Stimulated activated CD8-positive, alpha-beta memory T cell treated with anti-CD3 and anti-CD28 coated beads, Interleukin-7, amount 100 ng/mL, for 24 hours (primary cell): Measurements from ENCODE around the gene STARD3NL.
"Not testable (repeated sequence)": the region's sequence is repeated elsewhere in the genome, so short reads cannot be mapped to it uniquely, and the experiment has no call there.

Experiments
- DNase-seq: peaks from one replicate; pipeline ENCODE4 v3.0.0-alpha.2; 2020; ENCODE audit warnings: low read depth

STARD3NL gene

GRCh38 chr7:38178004-38178694 lies at the start of gene STARD3NL:
Gene STARD3NL, plus strand, starts transcription at chr7:38178245. Its CDS starts 29,260 bp downstream, at chr7:38207505.
- peak; percentile 64 for DNase-seq

GRCh38 chr7:38129162-38129561 lies 48.9 kb upstream of the STARD3NL start:
- no peak for DNase-seq

DNA sequence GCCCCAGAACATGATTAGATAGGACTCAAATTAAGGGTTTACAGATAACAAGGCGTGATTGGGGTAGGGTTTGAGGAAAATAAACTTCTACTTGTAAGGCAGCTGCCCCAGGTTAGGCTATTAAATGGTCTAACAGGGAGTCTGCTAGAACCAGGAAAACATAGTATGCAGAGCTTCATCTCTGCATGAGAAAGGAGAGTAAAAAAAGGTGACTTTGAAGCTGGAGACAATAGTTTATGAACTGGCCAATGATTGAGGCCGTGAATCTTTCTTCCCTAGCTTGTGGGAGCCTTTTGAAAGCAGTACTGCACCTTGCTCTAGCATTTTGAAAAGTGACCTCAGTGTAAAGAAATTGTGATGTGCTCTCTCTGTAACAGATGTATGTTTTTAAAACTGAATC lies 48.5 kb upstream of the STARD3NL start:
- DNase-seq: no peak

- no peak for DNase-seq
Observed at GRCh38 chr7:38138171-38138570, 39.9 kb upstream of the STARD3NL start.

- no peak for DNase-seq
Observed at GRCh38 chr7:38141187-38141586, 36.9 kb upstream of the STARD3NL start.

- DNase-seq: no peak
Observed at GRCh38 chr7:38142736-38143135, 35.3 kb upstream of the STARD3NL start.

DNA sequence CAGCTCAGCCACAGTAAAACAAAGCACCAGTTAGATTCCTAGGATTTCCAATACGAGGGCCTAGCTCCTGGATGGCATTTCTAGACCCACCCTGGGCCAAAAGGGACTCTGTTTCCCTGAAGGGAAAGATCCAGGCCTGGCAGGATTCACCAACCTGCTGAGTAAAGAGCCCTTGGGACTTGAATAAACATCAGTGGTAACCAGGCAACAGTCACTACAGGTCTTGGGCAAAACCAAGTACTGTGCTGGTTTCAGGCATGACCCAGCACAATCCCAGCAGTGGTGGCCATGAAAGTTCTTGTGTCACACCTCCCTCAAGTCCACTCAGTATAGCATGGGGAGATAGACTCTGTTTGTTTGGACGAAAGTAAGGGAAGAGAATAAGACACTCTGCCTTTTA lies 31.0 kb upstream of the STARD3NL start:
- no peak for DNase-seq

DNA sequence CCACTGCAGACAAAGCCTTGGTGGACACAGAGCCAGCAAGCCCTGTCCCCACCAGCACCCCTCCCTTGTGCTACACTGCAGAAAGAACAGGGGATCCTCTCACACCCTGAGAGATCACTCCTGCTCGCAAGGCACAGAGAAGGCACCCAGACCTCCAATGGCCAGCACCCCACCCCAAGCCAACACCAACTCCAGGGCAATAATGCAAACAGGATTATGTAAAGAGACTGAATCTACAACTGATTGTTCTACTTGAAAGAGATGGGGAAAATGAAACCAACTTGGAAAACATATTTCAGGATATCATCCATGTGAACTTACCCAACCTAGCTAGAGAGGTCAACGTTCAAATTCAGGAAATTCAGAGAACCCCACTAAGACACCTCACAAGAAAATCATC lies 26.5 kb upstream of the STARD3NL start:
- DNase-seq: no peak

GRCh38 chr7:38153515-38153914 lies 24.5 kb upstream of the STARD3NL start:
- DNase-seq: no peak

DNA sequence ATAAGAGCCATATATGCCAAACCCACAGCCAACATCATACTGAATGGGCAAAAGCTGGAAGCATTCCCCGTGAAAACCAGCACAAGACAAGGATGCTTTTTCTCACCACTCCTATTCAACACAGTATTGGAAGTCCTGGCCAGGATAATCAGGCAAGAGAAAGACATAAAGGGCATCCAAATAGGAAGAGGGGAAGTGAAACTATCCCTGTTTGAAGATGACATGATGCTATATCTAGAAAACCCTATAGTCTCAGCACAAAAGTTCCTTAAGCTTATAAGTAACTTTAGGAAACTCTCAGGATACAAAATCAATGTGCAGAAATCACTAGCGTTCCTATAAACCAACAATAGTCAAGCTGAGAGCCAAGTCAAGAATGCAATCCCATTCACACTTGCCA lies 23.8 kb upstream of the STARD3NL start:
- DNase-seq: no peak

GRCh38 chr7:38160003-38160571 lies 18.0 kb upstream of the STARD3NL start:
- DNase-seq: no peak

GRCh38 chr7:38162036-38162435 lies 16.0 kb upstream of the STARD3NL start:
- DNase-seq: no peak

DNA sequence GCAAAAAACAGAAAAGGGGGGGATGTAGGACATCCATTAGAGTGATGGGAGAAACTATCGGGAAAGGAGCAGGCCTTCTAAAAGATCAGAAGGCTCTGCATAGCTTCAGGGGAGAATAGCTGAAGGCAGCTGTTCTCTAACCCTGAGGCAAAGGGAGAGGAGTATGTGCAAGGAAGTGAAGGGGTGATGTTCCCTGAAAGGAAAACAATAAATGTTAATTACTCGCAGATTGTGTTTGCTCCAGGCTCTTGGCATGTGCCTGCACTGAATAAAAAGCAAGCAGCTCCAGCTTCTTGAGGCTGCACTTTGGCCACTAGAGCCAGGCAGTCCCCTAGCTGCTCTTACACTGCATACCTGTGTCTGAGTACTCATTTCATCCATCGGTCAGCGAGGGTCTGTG lies 14.4 kb upstream of the STARD3NL start:
- no peak for DNase-seq

GRCh38 chr7:38168890-38169570 lies 9.0 kb upstream of the STARD3NL start:
- no peak for DNase-seq

DNA sequence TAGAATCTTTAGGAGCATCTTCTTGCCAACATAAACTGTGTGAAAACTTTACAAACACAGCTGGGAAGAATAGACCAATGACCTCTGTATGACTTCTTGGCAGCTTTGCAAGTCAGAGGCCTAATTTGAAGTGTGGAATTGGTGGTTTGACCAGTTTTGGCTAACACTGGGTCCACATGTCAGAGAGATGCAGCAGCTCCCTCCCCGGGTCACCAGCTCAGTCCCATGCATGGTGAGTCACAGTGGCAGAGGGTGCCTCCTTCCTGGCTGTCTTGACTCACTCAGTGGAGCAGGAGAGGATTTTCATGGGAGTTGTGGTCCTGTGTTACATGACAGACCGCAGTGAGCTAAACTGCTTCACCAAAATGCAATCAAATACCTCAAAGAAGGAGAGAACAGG lies 8.2 kb upstream of the STARD3NL start:
- no peak for DNase-seq

DNA sequence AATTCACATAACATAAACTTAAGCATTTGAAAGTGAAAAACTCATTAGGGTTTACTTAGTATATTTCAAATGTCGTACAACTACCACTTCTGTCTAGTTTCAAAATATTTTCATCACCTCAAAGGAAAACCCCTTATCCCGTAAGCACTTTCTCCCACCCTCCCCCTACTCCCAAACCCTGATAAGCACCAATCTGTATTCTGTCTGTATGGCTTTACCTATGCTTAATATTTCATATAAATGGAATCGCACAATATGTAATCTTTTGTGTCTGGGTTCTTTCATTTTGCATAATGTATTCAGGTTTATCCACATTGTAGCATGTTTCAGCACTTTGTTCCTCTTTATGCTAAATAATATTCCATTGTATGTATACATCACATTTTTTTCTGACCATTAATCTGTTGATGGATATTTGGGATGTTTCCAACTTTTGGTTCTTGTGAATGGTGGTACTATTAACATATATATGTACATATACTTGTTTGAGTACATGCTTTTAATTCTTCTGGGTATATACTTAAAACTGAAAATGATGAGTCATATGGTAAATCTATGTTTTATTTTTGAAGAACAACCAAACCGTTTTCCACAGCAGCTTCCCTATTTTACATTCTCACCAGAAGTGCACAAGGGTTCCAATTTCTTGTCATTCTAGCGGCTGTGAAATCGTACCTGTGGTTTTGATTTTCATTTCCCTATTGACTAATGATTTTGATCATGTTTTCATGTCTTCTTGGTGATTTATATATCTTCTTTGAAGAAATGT lies 6.2 kb upstream of the STARD3NL start:
- no peak for DNase-seq

DNA sequence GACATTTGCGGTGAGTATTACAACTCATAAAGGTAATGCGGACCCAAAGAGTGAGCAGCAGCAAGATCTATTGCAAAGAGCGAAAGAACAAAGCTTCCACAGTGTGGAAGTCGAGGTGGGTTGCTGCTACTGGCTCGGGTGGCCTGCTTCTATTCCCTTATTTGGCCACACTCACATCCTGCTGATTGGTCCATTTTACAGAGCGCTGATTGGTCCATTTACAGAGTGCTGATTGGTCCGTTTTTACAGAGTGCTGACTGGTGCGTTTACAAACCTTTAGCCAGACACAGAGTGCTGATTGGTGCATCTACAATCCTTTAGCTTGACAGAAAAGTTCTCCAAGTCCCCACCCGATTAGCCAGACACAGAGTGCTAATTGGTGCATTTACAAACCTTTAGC lies 2.5 kb upstream of the STARD3NL start:
- DNase-seq: not testable (repeated sequence)

DNA sequence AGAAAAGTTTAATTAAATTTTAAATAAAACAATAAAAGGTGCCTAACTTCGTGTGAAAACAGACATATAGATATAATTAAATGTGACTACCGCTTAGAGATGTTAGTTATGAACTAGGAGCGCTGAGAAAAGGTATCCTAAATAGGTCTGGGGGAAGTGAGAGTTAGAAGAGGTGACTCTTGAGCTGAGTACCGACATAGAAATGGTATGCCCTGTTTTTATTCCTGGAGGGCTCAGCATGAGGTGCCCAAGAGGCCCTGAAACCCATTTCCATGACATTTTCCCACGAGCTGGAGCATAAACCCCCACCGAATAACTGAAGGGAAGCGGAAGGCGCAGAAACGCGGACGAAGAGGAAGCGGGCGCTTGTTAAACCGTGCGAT lies 433 bp upstream of the STARD3NL start:
- DNase-seq: no peak

DNA sequence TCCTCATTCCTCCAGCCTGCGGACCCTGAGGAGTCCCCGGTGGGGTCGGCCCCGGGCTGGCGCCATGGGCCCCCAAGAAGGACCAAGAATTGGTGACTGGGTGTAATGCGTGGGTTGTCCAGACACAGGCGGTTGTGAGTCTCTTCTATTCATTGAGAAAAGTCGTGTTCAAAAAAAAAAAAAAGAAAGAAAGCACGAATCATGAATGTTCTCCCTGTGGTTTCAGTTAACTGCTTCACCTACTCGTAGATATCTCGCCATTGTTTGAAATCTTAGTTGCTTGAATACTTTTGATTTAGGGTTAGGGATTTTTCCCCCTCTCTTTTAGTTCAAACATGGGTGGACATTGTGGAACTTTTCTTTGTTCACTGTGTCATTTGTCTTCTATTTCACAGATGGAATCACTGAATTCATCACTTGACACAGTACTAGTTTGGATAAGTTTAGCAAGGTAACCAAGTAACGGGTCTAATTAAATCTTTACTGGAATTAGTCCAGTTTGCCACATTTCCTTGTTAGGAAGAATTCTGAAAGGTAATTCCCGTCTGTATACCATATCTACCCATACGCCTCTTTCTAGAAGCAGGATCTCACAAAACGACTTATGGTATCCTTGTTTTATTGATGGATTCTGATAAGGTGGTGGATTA lies 775 bp downstream of the STARD3NL start:
- DNase-seq: no peak

GRCh38 chr7:38179776-38180226 lies 1.8 kb downstream of the STARD3NL start:
- DNase-seq: no peak

DNA sequence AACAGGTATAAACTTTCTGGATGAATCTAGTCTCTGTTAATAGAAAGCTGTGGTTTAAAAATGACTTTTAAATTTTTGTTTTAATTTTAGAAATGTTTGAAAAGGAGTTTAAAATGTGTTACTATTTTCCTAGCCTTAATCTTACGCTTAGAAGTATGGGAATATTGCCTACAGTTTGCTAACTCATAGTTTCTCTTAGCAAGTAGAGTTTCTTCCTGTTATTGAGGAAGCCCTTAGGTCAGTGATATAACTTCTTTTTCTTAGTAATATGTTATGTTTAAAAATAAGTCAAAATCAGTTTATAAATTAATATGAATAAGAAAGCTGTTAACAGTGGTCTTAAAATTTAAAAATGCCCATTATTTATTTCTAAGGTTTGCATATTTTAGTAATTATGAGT lies 3.1 kb downstream of the STARD3NL start:
- no peak for DNase-seq

DNA sequence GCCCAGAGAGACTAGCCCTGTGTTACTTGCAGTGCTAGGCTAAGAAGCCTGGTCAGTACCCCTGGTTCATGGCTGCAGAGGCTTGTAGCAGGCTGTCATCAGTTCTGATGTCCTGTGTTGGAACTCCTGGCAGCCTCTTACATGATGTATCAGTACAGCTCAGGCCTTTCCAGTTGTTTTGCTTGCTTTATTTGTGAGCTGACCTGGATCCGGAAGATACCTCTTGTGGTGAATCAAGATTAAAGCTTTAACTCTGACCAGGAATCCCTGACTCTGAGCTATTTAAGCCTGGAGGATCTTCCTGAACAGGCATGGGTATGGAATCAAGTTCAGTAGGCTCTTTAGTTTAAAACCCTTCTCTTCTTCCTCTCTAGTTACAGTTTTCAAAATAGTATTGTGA lies 4.4 kb downstream of the STARD3NL start:
- DNase-seq: no peak
